Smooth muscle cell (in vitro differentiated cells): ENCODE results near the gene C4orf33. TPM values are rescaled to one million over a fixed set of nuclear protein-coding genes. Genes with fewer than 3 reads are reported as not detected.

Experiments used
- DNase-seq: peaks from one replicate; lab custom pipeline; 2025; ENCODE audit not compliant: unreplicated experiment; lab: John Stamatoyannopoulos, UW
- H2AFZ ChIP-seq: fragments of 200-600 bp; sonication (generic); 2 replicates; pipeline ENCODE4 v1.6.0; 2016; ENCODE audit warnings: antibody characterized with exemption, low read depth, mild to moderate bottlenecking
- H3F3A ChIP-seq: fragments of 200-600 bp; sonication (generic); 2 replicates; pipeline ENCODE4 v1.6.0; 2017; ENCODE audit warnings: antibody characterized with exemption, low read depth
- H3K27ac ChIP-seq: fragments of 200-600 bp; sonication (generic); 2 replicates; pipeline ENCODE4 v1.5.1; 2016; ENCODE audit warnings: low read depth, mild to moderate bottlenecking
- H3K27me3 ChIP-seq: fragments of 200-600 bp; sonication (generic); 2 replicates; pipeline ENCODE4 v1.6.1; 2016; ENCODE audit warnings: low read depth, mild to moderate bottlenecking
- H3K36me3 ChIP-seq: fragments of 200-600 bp; sonication (generic); 2 replicates; pipeline ENCODE4 v1.5.1; 2016; ENCODE audit warnings: low read depth
- H3K4me1 ChIP-seq: fragments of 200-600 bp; sonication (generic); 2 replicates; pipeline ENCODE4 v1.5.1; 2016; ENCODE audit warnings: low read depth
- H3K4me2 ChIP-seq: fragments of 200-600 bp; sonication (generic); 2 replicates; pipeline ENCODE4 v1.6.0; 2016; ENCODE audit warnings: mild to moderate bottlenecking
- H3K4me3 ChIP-seq: fragments of 200-600 bp; sonication (generic); 2 replicates; pipeline ENCODE4 v1.5.1; 2016; ENCODE audit warnings: mild to moderate bottlenecking
- H3K79me2 ChIP-seq: fragments of 200-600 bp; sonication (generic); 2 replicates; pipeline ENCODE4 v1.6.0; 2016; ENCODE audit warnings: low read depth, mild to moderate bottlenecking
- H3K9ac ChIP-seq: fragments of 200-600 bp; sonication (generic); 2 replicates; pipeline ENCODE4 v1.6.0; 2016; ENCODE audit warnings: low read depth
- H3K9me3 ChIP-seq: fragments of 200-600 bp; sonication (generic); replicated peaks from 2 replicates; pipeline ENCODE4 v1.5.1; 2016; ENCODE audit warnings: low read depth
- H4K20me1 ChIP-seq: fragments of 200-600 bp; sonication (generic); 2 replicates; pipeline ENCODE4 v1.6.0; 2016; ENCODE audit warnings: low read depth
- WGBS: methylation state at CpG from one replicate; pipeline ENCODE4 v1.1.7; 2016; ENCODE audit warnings: low lambda C conversion rate; 5-methylcytosine and 5-hydroxymethylcytosine counted together
- polyA plus RNA-seq: library from polyadenylated mRNA; unstranded; fragments of >200 nt; fragmentation: Nextera tagmentation; extraction: Ambion mirVana; gene quantifications from 2 replicates; pipeline ENCODE4 v1.2.1, GENCODE V29; 2016
- total RNA-seq: library from RNA; depleted of rRNA; stranded (reverse); fragments of >200 nt; gene quantifications from 2 replicates; pipeline ENCODE4 v1.2.3, GENCODE V29; 2014
- TF ChIP-seq, protein P1 (sequence below): fragments of 200-600 bp; sonication (generic); IDR thresholded peaks from 2 replicates; pipeline ENCODE4 v1.5.1; 2017; ENCODE audit warnings: borderline replicate concordance, mild to moderate bottlenecking, antibody characterized with exemption; ENCODE audit not compliant: insufficient read depth, poor library complexity, severe bottlenecking

C4orf33 gene
- total and polyA plus RNA-seq, 2 experiments from 2014 or later, result 5.7 to 25.3 TPM

GRCh38 chr4:129148892-129149291 is 52.9 kb downstream of the C4orf33 start:
- no peaks in the 10 kb centered on the region for H3K27me3 ChIP-seq
- no peak overlapping the region for H3K9ac ChIP-seq
- H3K9me3 ChIP-seq, result no peaks in the 10 kb centered on the region
- H3K4me1 ChIP-seq, result no peaks in the 10 kb centered on the region
- H3F3A ChIP-seq, result no peaks in the 10 kb centered on the region
- no peaks in the 10 kb centered on the region for H3K36me3 ChIP-seq
- no peak overlapping the region for H3K27ac ChIP-seq
- H2AFZ ChIP-seq, result no peak overlapping the region
- no peak overlapping the region for H3K4me3 ChIP-seq
- H3K4me2 ChIP-seq, result no peak overlapping the region
- 87% methylated on average over 2 of the region's 2 CpGs for WGBS
- TF ChIP-seq, protein P1, sequence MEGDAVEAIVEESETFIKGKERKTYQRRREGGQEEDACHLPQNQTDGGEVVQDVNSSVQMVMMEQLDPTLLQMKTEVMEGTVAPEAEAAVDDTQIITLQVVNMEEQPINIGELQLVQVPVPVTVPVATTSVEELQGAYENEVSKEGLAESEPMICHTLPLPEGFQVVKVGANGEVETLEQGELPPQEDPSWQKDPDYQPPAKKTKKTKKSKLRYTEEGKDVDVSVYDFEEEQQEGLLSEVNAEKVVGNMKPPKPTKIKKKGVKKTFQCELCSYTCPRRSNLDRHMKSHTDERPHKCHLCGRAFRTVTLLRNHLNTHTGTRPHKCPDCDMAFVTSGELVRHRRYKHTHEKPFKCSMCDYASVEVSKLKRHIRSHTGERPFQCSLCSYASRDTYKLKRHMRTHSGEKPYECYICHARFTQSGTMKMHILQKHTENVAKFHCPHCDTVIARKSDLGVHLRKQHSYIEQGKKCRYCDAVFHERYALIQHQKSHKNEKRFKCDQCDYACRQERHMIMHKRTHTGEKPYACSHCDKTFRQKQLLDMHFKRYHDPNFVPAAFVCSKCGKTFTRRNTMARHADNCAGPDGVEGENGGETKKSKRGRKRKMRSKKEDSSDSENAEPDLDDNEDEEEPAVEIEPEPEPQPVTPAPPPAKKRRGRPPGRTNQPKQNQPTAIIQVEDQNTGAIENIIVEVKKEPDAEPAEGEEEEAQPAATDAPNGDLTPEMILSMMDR, result no peak
- H3K79me2 ChIP-seq, result no peaks in the 10 kb centered on the region
- no peak for DNase-seq
- H4K20me1 ChIP-seq, result no peaks in the 10 kb centered on the region

DNA sequence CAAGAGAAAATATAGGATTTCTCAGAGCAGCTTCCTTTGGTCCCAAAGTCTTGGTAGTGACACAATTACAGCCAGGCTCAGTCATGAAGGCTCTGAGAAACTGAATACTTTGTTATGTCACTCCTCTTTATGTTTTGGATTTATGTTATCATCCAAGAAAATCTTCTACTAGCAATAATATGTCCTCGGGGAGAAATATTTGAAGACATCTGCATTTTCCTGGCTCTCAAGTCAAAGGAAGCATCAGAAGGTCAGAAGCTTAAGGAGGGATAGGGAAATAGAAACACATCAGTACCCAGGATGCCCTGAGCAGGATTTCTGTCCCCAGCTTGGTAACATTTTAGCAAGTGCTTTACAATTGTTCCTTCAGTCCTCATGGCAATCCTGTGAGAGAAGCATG is 54.0 kb downstream of the C4orf33 start:
- no peaks in the 10 kb centered on the region for H3K27me3 ChIP-seq
- no peaks in the 10 kb centered on the region for H3K4me1 ChIP-seq
- WGBS, result 83% methylated on average over 1 of the region's 1 CpG
- H3F3A ChIP-seq, result no peaks in the 10 kb centered on the region
- no peak overlapping the region for H3K4me3 ChIP-seq
- H3K36me3 ChIP-seq, result no peaks in the 10 kb centered on the region
- no peak for DNase-seq
- no peaks in the 10 kb centered on the region for H3K79me2 ChIP-seq
- H4K20me1 ChIP-seq, result no peaks in the 10 kb centered on the region
- H2AFZ ChIP-seq, result no peak overlapping the region
- H3K9me3 ChIP-seq, result no peaks in the 10 kb centered on the region
- no peak overlapping the region for H3K4me2 ChIP-seq
- no peak overlapping the region for H3K27ac ChIP-seq
- H3K9ac ChIP-seq, result no peak overlapping the region
- TF ChIP-seq, protein P1, result no peak

DNA sequence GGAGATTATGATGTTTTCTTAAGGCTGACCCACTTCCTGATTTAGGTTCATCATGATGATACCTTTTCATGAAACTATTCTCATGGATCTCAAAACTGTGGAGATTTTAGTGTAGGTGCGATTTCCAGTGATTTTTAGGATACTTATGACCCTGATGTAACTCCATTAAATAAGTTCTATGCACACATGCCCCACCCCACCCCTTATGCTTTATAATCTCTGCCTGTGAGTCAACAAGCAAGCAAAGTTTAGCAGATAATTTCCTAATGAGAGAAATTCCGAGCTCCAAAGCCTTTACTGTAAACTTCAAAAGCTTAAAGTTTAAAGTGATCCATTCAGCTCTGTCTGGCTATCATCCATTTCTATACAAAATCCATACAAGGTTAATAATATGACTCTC is 56.4 kb downstream of the C4orf33 start:
- no peak overlapping the region for H3K9ac ChIP-seq
- no peaks in the 10 kb centered on the region for H3F3A ChIP-seq
- no peaks in the 10 kb centered on the region for H4K20me1 ChIP-seq
- no peaks in the 10 kb centered on the region for H3K9me3 ChIP-seq
- DNase-seq, result no peak
- TF ChIP-seq, protein P1, result no peak
- no peaks in the 10 kb centered on the region for H3K36me3 ChIP-seq
- 63% methylated on average over 2 of the region's 2 CpGs for WGBS
- no peak overlapping the region for H3K4me3 ChIP-seq
- no peak overlapping the region for H2AFZ ChIP-seq
- H3K27me3 ChIP-seq, result no peaks in the 10 kb centered on the region
- H3K4me1 ChIP-seq, result no peaks in the 10 kb centered on the region
- H3K4me2 ChIP-seq, result no peak overlapping the region
- no peak overlapping the region for H3K27ac ChIP-seq
- H3K79me2 ChIP-seq, result no peaks in the 10 kb centered on the region

DNA sequence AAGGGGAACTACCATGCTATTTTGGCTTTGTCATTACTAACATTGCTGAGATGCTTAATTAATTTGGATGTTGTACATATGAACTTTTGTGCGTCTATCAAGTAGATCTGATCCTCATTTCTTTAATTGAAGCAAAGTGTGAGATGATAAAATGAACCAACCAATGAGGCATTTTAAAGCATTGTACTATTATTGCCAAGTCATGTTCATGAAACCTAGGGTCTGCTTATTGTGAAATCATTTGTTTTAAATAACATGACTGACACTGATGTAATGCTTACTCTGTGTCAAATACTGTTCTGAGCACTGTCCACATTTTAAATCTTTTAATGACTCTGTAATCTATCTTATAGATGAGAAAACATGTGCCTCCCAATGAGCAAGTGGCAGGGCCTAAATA is 57.7 kb downstream of the C4orf33 start:
- H3K79me2 ChIP-seq, result no peaks in the 10 kb centered on the region
- no peak overlapping the region for H3K4me3 ChIP-seq
- DNase-seq, result no peak
- no peak overlapping the region for H3K9ac ChIP-seq
- H2AFZ ChIP-seq, result no peak overlapping the region
- TF ChIP-seq, protein P1, result no peak
- H3K36me3 ChIP-seq, result no peaks in the 10 kb centered on the region
- no peaks in the 10 kb centered on the region for H3K27me3 ChIP-seq
- H3K9me3 ChIP-seq, result no peaks in the 10 kb centered on the region
- no peaks in the 10 kb centered on the region for H4K20me1 ChIP-seq
- no peaks in the 10 kb centered on the region for H3K4me1 ChIP-seq
- no peak overlapping the region for H3K4me2 ChIP-seq
- H3K27ac ChIP-seq, result no peak overlapping the region
- no peaks in the 10 kb centered on the region for H3F3A ChIP-seq
- 41% methylated on average over 1 of the region's 1 CpG for WGBS
